H1 (cell line): ENCODE data around the gene GPRC5D. TPM values are rescaled to one million over a fixed set of nuclear protein-coding genes. Genes with fewer than 3 reads are reported as not detected.

Experiments
- CTCF ChIA-PET: fragments of 300-600 bp; sonication (Branson Sonifier 250); formaldehyde crosslinking; loops from one replicate; lab custom pipeline; 2021; ENCODE audit not compliant: partially characterized antibody; lab: Charles Lee
- POLR2A ChIA-PET: fragments of 300-600 bp; sonication (Branson Sonifier 250); formaldehyde crosslinking; loops from one replicate; lab custom pipeline; 2021; ENCODE audit warnings: inconsistent platforms; ENCODE audit not compliant: partially characterized antibody; lab: Charles Lee
- DNase-seq, 2 experiments: peaks; one replicate each; pipeline versions ENCODE4 v3.0.0 to v3.0.0-alpha.2; 2010 to 2022; ENCODE audit warnings: low spot score in 2 of 2, low read depth in 1 of 2, mixed read lengths in 1 of 2
- FAIRE-seq: peaks from 2 replicates; lab custom pipeline; 2011; peaks lifted over from hg19 to GRCh38; lab: Jason Lieb, UNC
- H2AFZ ChIP-seq: 2 replicates; pipeline ENCODE4 v1.8.1; 2012; ENCODE audit warnings: low read length, inconsistent platforms
- H2AK5ac ChIP-seq: 2 replicates; pipeline ENCODE4 v1.6.1; 2013; ENCODE audit warnings: low read depth, low read length
- H2BK120ac ChIP-seq: replicated peaks from 2 replicates; pipeline ENCODE3; 2013; ENCODE audit warnings: low read depth, low read length, inconsistent platforms
- H2BK12ac ChIP-seq: 2 replicates; pipeline ENCODE4 v1.6.1; 2013; ENCODE audit warnings: low read depth, low read length
- H2BK15ac ChIP-seq: 2 replicates; pipeline ENCODE4 v1.6.1; 2013; ENCODE audit warnings: low read length
- H2BK20ac ChIP-seq: 2 replicates; pipeline ENCODE4 v1.6.1; 2013; ENCODE audit warnings: low read length
- H2BK5ac ChIP-seq: 2 replicates; pipeline ENCODE4 v1.6.1; 2013; ENCODE audit warnings: low read depth, low read length
- H3K14ac ChIP-seq: 2 replicates; pipeline ENCODE4 v1.6.1; 2013; ENCODE audit warnings: inconsistent platforms; ENCODE audit not compliant: insufficient read length
- H3K18ac ChIP-seq: 2 replicates; pipeline ENCODE4 v1.6.1; 2013; ENCODE audit warnings: low read length; ENCODE audit errors: extremely low read depth
- H3K23ac ChIP-seq: 2 replicates; pipeline ENCODE4 v1.6.1; 2013; ENCODE audit warnings: inconsistent platforms; ENCODE audit not compliant: insufficient read length
- H3K23me2 ChIP-seq: 2 replicates; pipeline ENCODE4 v1.6.1; 2013; ENCODE audit warnings: low read depth, low read length
- H3K27ac ChIP-seq: 2 replicates; pipeline ENCODE4 v1.6.1; 2011; ENCODE audit warnings: low read depth, low read length, inconsistent platforms
- H3K27me3 ChIP-seq, 4 experiments: replicated peaks in 1 of 4; 1 replicate in 1 of 4; 2 replicates in 3 of 4; pipeline versions ENCODE4 v1.6.1 to v1.8.1; 2011 to 2013; ENCODE audit warnings: low read length in 3 of 4, mild to moderate bottlenecking in 3 of 4, inconsistent platforms in 2 of 4, mixed read lengths in 2 of 4, moderate library complexity in 1 of 4; ENCODE audit not compliant: control insufficient read depth in 3 of 4, insufficient read depth in 3 of 4; ENCODE audit errors: extremely low read depth in 1 of 4
- H3K36me3 ChIP-seq, 4 experiments: 2 replicates each; pipeline versions ENCODE4 v1.6.1 to v1.8.1; 2011 to 2013; ENCODE audit warnings: mild to moderate bottlenecking in 4 of 4, low read length in 3 of 4, moderate library complexity in 2 of 4, control low read depth in 1 of 4, inconsistent platforms in 1 of 4; ENCODE audit not compliant: insufficient read depth in 4 of 4, control insufficient read depth in 2 of 4
- H3K4ac ChIP-seq: replicated peaks from 2 replicates; pipeline ENCODE3; 2013; ENCODE audit warnings: low read length, low read depth, mixed read lengths, inconsistent platforms; ENCODE audit not compliant: insufficient read length
- H3K4me1 ChIP-seq, 4 experiments: replicated peaks in 1 of 4; 1 replicate in 1 of 4; 2 replicates in 3 of 4; pipeline versions ENCODE4 v1.6.1 to v1.8.1; 2011 to 2013; ENCODE audit warnings: low read length in 3 of 4, inconsistent platforms in 2 of 4, mixed read lengths in 1 of 4; ENCODE audit not compliant: insufficient read depth in 4 of 4, control insufficient read depth in 3 of 4
- H3K4me2 ChIP-seq, 2 experiments: 2 replicates each; pipeline versions ENCODE4 v1.6.1 to v1.8.1; 2011 to 2013; ENCODE audit warnings: low read depth in 2 of 2, low read length in 2 of 2, control low read depth in 1 of 2, inconsistent platforms in 1 of 2, mild to moderate bottlenecking in 1 of 2; ENCODE audit not compliant: insufficient read depth in 1 of 2
- H3K4me3 ChIP-seq, 4 experiments: fragments of 200-600, 300-600 bp in 1 of 4; sonication (generic), shearing (Covaris generic), sonication (Bioruptor Twin) in 1 of 4; 2 replicates each; pipeline versions ENCODE4 v1.5.1 to v1.8.1; 2011 to 2016; ENCODE audit warnings: low read length in 4 of 4, low read depth in 3 of 4, control low read depth in 2 of 4, inconsistent platforms in 2 of 4, mild to moderate bottlenecking in 2 of 4, mixed read lengths in 1 of 4, moderate library complexity in 1 of 4; ENCODE audit not compliant: insufficient read depth in 2 of 4; ENCODE audit errors: extremely low read depth in 1 of 4
- H3K56ac ChIP-seq: replicated peaks from 2 replicates; pipeline ENCODE3; 2013; ENCODE audit warnings: low read depth, mild to moderate bottlenecking, mixed read lengths, low read length, inconsistent platforms; ENCODE audit not compliant: insufficient read length
- H3K79me1 ChIP-seq: 2 replicates; pipeline ENCODE4 v1.6.1; 2013; ENCODE audit warnings: low read depth, low read length, control low read depth
- H3K79me2 ChIP-seq, 2 experiments: 2 replicates each; pipeline versions ENCODE4 v1.6.1 to v1.8.1; 2012 to 2013; ENCODE audit warnings: low read length in 2 of 2, mild to moderate bottlenecking in 2 of 2, inconsistent platforms in 1 of 2; ENCODE audit not compliant: insufficient read depth in 2 of 2, control insufficient read depth in 1 of 2
- H3K9ac ChIP-seq, 4 experiments: replicated peaks in 1 of 4; 1 replicate in 1 of 4; 2 replicates in 3 of 4; pipeline versions ENCODE4 v1.6.1 to v1.8.1; 2011 to 2013; ENCODE audit warnings: low read depth in 3 of 4, low read length in 3 of 4, control low read depth in 2 of 4, mild to moderate bottlenecking in 2 of 4, moderate library complexity in 2 of 4, inconsistent platforms in 1 of 4; ENCODE audit errors: extremely low read depth in 1 of 4
- H3K9me3 ChIP-seq, 2 experiments: 2 replicates each; pipeline versions ENCODE4 v1.6.1 to v1.8.1; 2012 to 2013; ENCODE audit warnings: mild to moderate bottlenecking in 2 of 2, moderate library complexity in 2 of 2, control low read depth in 1 of 2, inconsistent platforms in 1 of 2, low read depth in 1 of 2, low read length in 1 of 2, mixed read lengths in 1 of 2; ENCODE audit not compliant: insufficient read depth in 2 of 2
- H4K20me1 ChIP-seq, 2 experiments: replicated peaks in 1 of 2; 2 replicates each; pipeline versions ENCODE3 to v1.8.1; 2011 to 2013; ENCODE audit warnings: inconsistent platforms in 2 of 2, low read length in 2 of 2, mild to moderate bottlenecking in 1 of 2; ENCODE audit not compliant: insufficient read depth in 2 of 2, control insufficient read depth in 1 of 2
- H4K5ac ChIP-seq: 2 replicates; pipeline ENCODE4 v1.6.1; 2013; ENCODE audit warnings: low read length, low read depth, mixed read lengths, inconsistent platforms; ENCODE audit not compliant: insufficient read length
- H4K8ac ChIP-seq: 2 replicates; pipeline ENCODE4 v1.8.0; 2013; ENCODE audit warnings: mild to moderate bottlenecking, moderate library complexity, low read length, inconsistent platforms; ENCODE audit not compliant: insufficient read depth; ENCODE audit errors: extremely low read depth
- H4K91ac ChIP-seq: replicated peaks from 2 replicates; pipeline ENCODE3; 2013; ENCODE audit warnings: low read length, mixed read lengths, inconsistent platforms; ENCODE audit not compliant: insufficient read length
- ATF2 ChIP-seq: IDR thresholded peaks from 2 replicates; pipeline ENCODE4 v1.6.1; 2012; ENCODE audit warnings: low read length, inconsistent platforms
- CBX8 ChIP-seq: fragments of 300-800, 300-1000 bp; sonication (generic); IDR thresholded peaks from 2 replicates; pipeline ENCODE4 v1.7.1; 2016; ENCODE audit warnings: low read depth, low read length, borderline replicate concordance
- EP300 ChIP-seq, 2 experiments: IDR thresholded peaks; 1 replicate in 1 of 2; 2 replicates in 1 of 2; pipeline ENCODE4 v1.6.1; 2011 to 2012; ENCODE audit warnings: low read depth in 2 of 2, low read length in 2 of 2, mild to moderate bottlenecking in 2 of 2, borderline replicate concordance in 1 of 2, inconsistent platforms in 1 of 2, moderate library complexity in 1 of 2
- KDM4A ChIP-seq: IDR thresholded peaks from one replicate; pipeline ENCODE4 v1.7.1; 2012; ENCODE audit warnings: low read depth, mild to moderate bottlenecking, moderate library complexity, low read length, inconsistent platforms; ENCODE audit not compliant: severe bottlenecking
- MAFK ChIP-seq: IDR thresholded peaks from 2 replicates; pipeline ENCODE4 v1.6.1; 2012; ENCODE audit warnings: low read depth, mild to moderate bottlenecking, improper control_type of control experiment, low read length
- NRF1 ChIP-seq: IDR thresholded peaks from 2 replicates; pipeline ENCODE4 v1.6.1; 2011; ENCODE audit warnings: mild to moderate bottlenecking, low read depth, low read length, improper control_type of control experiment
- SIN3A ChIP-seq, 2 experiments: IDR thresholded peaks in 1 of 2; conservative IDR thresholded peaks in 1 of 2; 2 replicates each; pipeline ENCODE4 v1.6.1; 2011 to 2012; ENCODE audit warnings: low read length in 2 of 2, improper control_type of control experiment in 1 of 2, low read depth in 1 of 2, mild to moderate bottlenecking in 1 of 2
- SIX5 ChIP-seq: IDR thresholded peaks from 2 replicates; pipeline ENCODE4 v1.6.1; 2011; ENCODE audit warnings: mild to moderate bottlenecking, low read depth, low read length
- TCF12 ChIP-seq: IDR thresholded peaks from 2 replicates; pipeline ENCODE4 v1.6.1; 2011; ENCODE audit warnings: low read depth, mild to moderate bottlenecking, low read length
- WGBS, 2 experiments: shearing (Covaris generic) in 1 of 2; methylation state at CpG; one replicate each; pipeline versions ENCODE4 v1.1.6 to v1.1.7; 2013 to 2015; ENCODE audit warnings: low lambda C conversion rate in 2 of 2, mixed read lengths in 2 of 2, inconsistent platforms in 1 of 2, low coverage in 1 of 2, missing lambda C conversion rate in 1 of 2; ENCODE audit not compliant: insufficient replicate concordance in 2 of 2, insufficient coverage in 1 of 2, insufficient read length in 1 of 2; ENCODE audit errors: extremely low coverage in 1 of 2, missing lambda C conversion rate in 1 of 2; 5-methylcytosine and 5-hydroxymethylcytosine counted together
- polyA plus RNA-seq, 7 experiments: library from polyadenylated mRNA; depleted of rRNA in 3 of 7; stranded (reverse) in 5 of 7; unstranded in 2 of 7; fragments of >200 nt in 5 of 7; fragments of 200-250 nt in 2 of 7; gene quantifications; 1 replicate in 5 of 7; 2 replicates in 1 of 7; 4 replicates in 1 of 7; pipeline versions ENCODE4 v1.2.1 to v1.2.3, GENCODE V29; 2011 to 2013; ENCODE audit warnings: missing spikeins in 2 of 7, mixed read lengths in 2 of 7
- total RNA-seq: library from RNA; stranded (reverse); fragmentation: NEBNext Ultra II Directional; extraction: Animal tissue kit (Norgen Biotek cat#: 25700); gene quantifications from 2 replicates; pipeline ENCODE4 v1.2.1, GENCODE V29; 2021

The GPRC5D gene
- total and polyA plus RNA-seq, 2 of the 8 experiments (the other 6 are each of a cell fraction or from before 2014, with no cell fraction given), result 0.45 TPM; not detected in 1

GRCh38 chr12:12941450-12942350 is 10.3 kb downstream of the GPRC5D start:
- H3K9me3 ChIP-seq, result no peaks in the 10 kb centered on the region
- H2BK12ac ChIP-seq, result no peak overlapping the region
- no peak overlapping the region for H3K4me2 ChIP-seq
- ChIA-PET POLR2A (interaction anchor here (0.9 kb wide), 1 partner anchor 10 kb away, joined by 3 read pairs; the partner anchor contains the start of gene GPRC5D), CTCF (interaction anchor here (0.6 to 2.1 kb wide), 15 partner anchors 11 to 521 kb away, joined by 3 to 9 read pairs (median 4); no protein-coding TSS in a partner anchor)
- H2AK5ac ChIP-seq, result no peak overlapping the region
- H3K27me3 ChIP-seq, result no peaks in the 10 kb centered on the region
- H4K91ac ChIP-seq, result no peak overlapping the region
- H3K23me2 ChIP-seq, result no peaks in the 10 kb centered on the region
- no peak overlapping the region for H3K4ac ChIP-seq
- FAIRE-seq (no peak), DNase-seq (no peak)
- H2BK15ac ChIP-seq, result no peak overlapping the region
- H3K27ac ChIP-seq, result no peak overlapping the region
- no peak overlapping the region for H3K9ac ChIP-seq
- no peak overlapping the region for H3K23ac ChIP-seq
- H3K79me1 ChIP-seq, result no peaks in the 10 kb centered on the region
- 95% methylated on average over 10 of the region's 10 CpGs; no CpG with 5 or more reads in 1 of the 2 experiments for WGBS, 2 experiments
- H2BK20ac ChIP-seq, result no peak overlapping the region
- no peaks in the 10 kb centered on the region for H3K79me2 ChIP-seq
- H2BK120ac ChIP-seq, result no peak overlapping the region
- no peak overlapping the region for H4K8ac ChIP-seq
- H3K36me3 ChIP-seq, result no peaks in the 10 kb centered on the region
- H3K14ac ChIP-seq, result no peak overlapping the region
- H2BK5ac ChIP-seq, result no peak overlapping the region
- H3K4me3 ChIP-seq, result no peak overlapping the region
- H3K4me1 ChIP-seq, result no peaks in the 10 kb centered on the region
- H3K18ac ChIP-seq, result no peak overlapping the region
- no peak overlapping the region for H2AFZ ChIP-seq
- H3K56ac ChIP-seq, result no peak overlapping the region
- no peak overlapping the region for H4K5ac ChIP-seq
- H4K20me1 ChIP-seq, result no peaks in the 10 kb centered on the region
- TF ChIP-seq EP300 (IDR thresholded peaks at IDR 0.05; ENCODE audit: borderline replicate concordance in 1 of 2, low read depth in 2 of 2, low read length in 2 of 2) (no peak), SIN3A (conservative IDR thresholded peaks at IDR 0.05 in 1 of 2, IDR thresholded peaks at IDR 0.05 in 1 of 2; ENCODE audit: low read depth in 1 of 2, low read length in 2 of 2) (no peak), NRF1 (no peak), TCF12 (no peak), SIX5 (no peak), CBX8 (no peak), KDM4A (no peak), MAFK (no peak), ATF2 (no peak)
